HepG2 (cell line): ENCODE results near the gene AKAP9. TPM values are rescaled to one million over a fixed set of nuclear protein-coding genes. Genes with fewer than 3 reads are reported as not detected.

ENCODE experiments used
- ATAC-seq: fragments of 200-7000 bp; cut with Tn5 transposase; 3 replicates; pipeline ENCODE4 v1.9.1; 2020; ENCODE audit warnings: mild to moderate bottlenecking, moderate library complexity
- BruUV-seq: library from RNA; stranded (reverse); fragments of 400-500 nt; replicated peaks from 2 replicates; lab custom pipeline; 2021; lab: Mats Ljungman, UMichigan
- CTCF ChIA-PET: fragments of 300-600 bp; formaldehyde crosslinking; extraction: SDS; loops from one replicate; lab custom pipeline; 2021; ENCODE audit warnings: low total read pairs, inconsistent platforms, low intra/inter-chr PET ratio; lab: Yijun Ruan, JAX
- POLR2A ChIA-PET: fragments of 350-600 bp; sonication (Branson Sonifier 250); formaldehyde crosslinking; loops from one replicate; lab custom pipeline; 2020; ENCODE audit warnings: antibody characterized with exemption, inconsistent platforms; lab: Yijun Ruan, JAX
- DNase-seq: peaks from one replicate; pipeline ENCODE4 v3.0.0-alpha.2; 2015; ENCODE audit warnings: low spot score
- FAIRE-seq: peaks from 3 replicates; lab custom pipeline; 2011; peaks lifted over from hg19 to GRCh38; lab: Jason Lieb, UNC
- H2AFZ ChIP-seq: one replicate; pipeline ENCODE4 v1.6.1; 2011; ENCODE audit warnings: low read length, inconsistent platforms
- H3K27ac ChIP-seq: fragments of 300-600 bp; 3 replicates; pipeline ENCODE4 v1.8.0; 2011; ENCODE audit warnings: mixed run types, mild to moderate bottlenecking, mixed read lengths, low read length, inconsistent platforms; ENCODE audit not compliant: insufficient read depth; ENCODE audit errors: extremely low read length
- H3K27me3 ChIP-seq, 2 experiments: fragments of 200-600 bp in 1 of 2; 2 replicates in 1 of 2; 3 replicates in 1 of 2; pipeline versions ENCODE4 v1.6.0 to v1.8.0; 2011; ENCODE audit warnings: low read length in 2 of 2, mild to moderate bottlenecking in 2 of 2, moderate library complexity in 2 of 2, inconsistent platforms in 1 of 2; ENCODE audit not compliant: insufficient read depth in 2 of 2, control insufficient read depth in 1 of 2
- H3K36me3 ChIP-seq, 2 experiments: fragments of 200-600 bp in 1 of 2; replicated peaks in 1 of 2; 2 replicates in 1 of 2; 3 replicates in 1 of 2; pipeline versions ENCODE4 v1.5.1 to v1.8.0; 2011; ENCODE audit warnings: low read length in 2 of 2, inconsistent platforms in 1 of 2; ENCODE audit not compliant: insufficient read depth in 2 of 2, control insufficient read depth in 1 of 2
- H3K4me1 ChIP-seq: 2 replicates; pipeline ENCODE4 v1.5.1; 2012; ENCODE audit warnings: low read length, inconsistent platforms; ENCODE audit not compliant: insufficient read depth
- H3K4me2 ChIP-seq: 2 replicates; pipeline ENCODE4 v1.6.0; 2011; ENCODE audit warnings: low read depth, low read length, inconsistent platforms
- H3K4me3 ChIP-seq, 3 experiments: fragments of 200-600 bp in 1 of 3; sonication (generic), shearing (Covaris generic) in 1 of 3; replicated peaks in 1 of 3; 2 replicates each; pipeline ENCODE4 v1.5.1; 2011 to 2016; ENCODE audit warnings: low read length in 3 of 3, inconsistent platforms in 2 of 3, low read depth in 2 of 3, mild to moderate bottlenecking in 2 of 3, control low read depth in 1 of 3, mixed read lengths in 1 of 3; ENCODE audit not compliant: insufficient read depth in 1 of 3
- H3K79me2 ChIP-seq: one replicate; pipeline ENCODE4 v1.6.1; 2011; ENCODE audit warnings: low read length, inconsistent platforms; ENCODE audit not compliant: insufficient read depth
- H3K9ac ChIP-seq: 2 replicates; pipeline ENCODE4 v1.6.0; 2011; ENCODE audit warnings: mild to moderate bottlenecking, low read depth, low read length, inconsistent platforms; ENCODE audit not compliant: insufficient read depth
- H3K9me3 ChIP-seq: 2 replicates; pipeline ENCODE4 v1.5.1; 2012; ENCODE audit warnings: mild to moderate bottlenecking, low read length
- H4K20me1 ChIP-seq: 2 replicates; pipeline ENCODE4 v1.6.0; 2011; ENCODE audit warnings: inconsistent platforms, mild to moderate bottlenecking, low read length, moderate library complexity; ENCODE audit not compliant: insufficient read depth
- ARID2 ChIP-seq: sonication (generic); formaldehyde crosslinking; IDR thresholded peaks from 2 replicates; pipeline ENCODE4 v1.8.1; 2022; ENCODE audit warnings: mild to moderate bottlenecking, missing genetic modification reagents, borderline replicate concordance
- ARNT2 ChIP-seq: sonication (generic); formaldehyde crosslinking; IDR thresholded peaks from 2 replicates; pipeline ENCODE4 v1.8.0; 2022; ENCODE audit warnings: mild to moderate bottlenecking, low read depth, missing genetic modification reagents, moderate library complexity
- ATF7 ChIP-seq, 2 experiments: fragments of 450-650 bp in 1 of 2; sonication (generic) in 1 of 2; formaldehyde crosslinking in 1 of 2; IDR thresholded peaks; 2 replicates each; pipeline versions ENCODE4 v1.4.0 to v1.6.1; 2016 to 2020; ENCODE audit warnings: antibody characterized with exemption in 1 of 2, mild to moderate bottlenecking in 1 of 2, missing genetic modification reagents in 1 of 2
- HOXA5 ChIP-seq: sonication (generic); formaldehyde crosslinking; IDR thresholded peaks from 2 replicates; pipeline ENCODE4 v1.4.0; 2020; ENCODE audit warnings: missing genetic modification reagents
- KDM5B ChIP-seq: sonication (generic); formaldehyde crosslinking; IDR thresholded peaks from 2 replicates; pipeline ENCODE4 v1.4.0; 2020; ENCODE audit warnings: missing genetic modification reagents, mild to moderate bottlenecking, borderline replicate concordance
- KLF16 ChIP-seq, 2 experiments: sonication (generic) in 1 of 2; formaldehyde crosslinking in 1 of 2; IDR thresholded peaks; 2 replicates each; pipeline versions ENCODE4 v1.6.1 to v1.8.0; 2016 to 2023; ENCODE audit warnings: missing genetic modification reagents in 2 of 2, missing compliant biosample characterization in 1 of 2
- NAIF1 ChIP-seq: sonication (generic); formaldehyde crosslinking; IDR thresholded peaks from 2 replicates; pipeline ENCODE4 v1.5.0; 2020; ENCODE audit warnings: mild to moderate bottlenecking, missing genetic modification reagents, borderline replicate concordance
- REPIN1 ChIP-seq: sonication (generic); formaldehyde crosslinking; IDR thresholded peaks from 2 replicates; pipeline ENCODE4 v1.8.0; 2022; ENCODE audit warnings: missing genetic modification reagents, low read depth, mild to moderate bottlenecking, borderline replicate concordance
- THAP9 ChIP-seq: sonication (generic); formaldehyde crosslinking; IDR thresholded peaks from 2 replicates; pipeline ENCODE4; 2020; ENCODE audit warnings: missing genetic modification reagents, mild to moderate bottlenecking, borderline replicate concordance
- ZBTB10 ChIP-seq: sonication (generic); formaldehyde crosslinking; IDR thresholded peaks from 2 replicates; pipeline ENCODE4 v1.4.0; 2020; ENCODE audit warnings: missing genetic modification reagents, borderline replicate concordance
- ZBTB38 ChIP-seq: sonication (generic); formaldehyde crosslinking; IDR thresholded peaks from 2 replicates; pipeline ENCODE4 v1.5.1; 2020; ENCODE audit warnings: mild to moderate bottlenecking, missing genetic modification reagents
- ZNF44 ChIP-seq: sonication (generic); formaldehyde crosslinking; IDR thresholded peaks from 2 replicates; pipeline ENCODE4 v1.5.1; 2020; ENCODE audit warnings: mild to moderate bottlenecking, missing genetic modification reagents
- ZNF891 ChIP-seq: sonication (generic); formaldehyde crosslinking; IDR thresholded peaks from 2 replicates; pipeline ENCODE4 v1.5.0; 2020; ENCODE audit warnings: mild to moderate bottlenecking, missing genetic modification reagents
- WGBS: methylation state at CpG from one replicate; pipeline ENCODE4 v1.1.6; 2017; ENCODE audit warnings: low lambda C conversion rate; 5-methylcytosine and 5-hydroxymethylcytosine counted together
- in situ Hi-C: cut with HindIII; loops from 2 replicates; pipeline ENCODE4 v1.10.0; 2017; ENCODE audit warnings: low pct_unique_long_range_greater_than_20kb; ENCODE audit not compliant: extremely low pct_ligation_motif_present
- intact Hi-C: fragments of 100-400 bp; cut with micrococcal nuclease; formaldehyde crosslinking; loops from one replicate; pipeline ENCODE4 v1.10.0; 2022; ENCODE audit not compliant: unreplicated experiment
- polyA plus RNA-seq, 8 experiments: library from polyadenylated mRNA; depleted of rRNA in 3 of 8; stranded (reverse) in 7 of 8; unstranded in 1 of 8; fragments of >200 nt; fragmentation: Illumina TruSeq in 4 of 8; extraction: Trizol in 4 of 8; gene quantifications; 2 replicates each; pipeline versions ENCODE4 v1.2.1 to v1.2.3, GENCODE V29; 2011 to 2016; ENCODE audit warnings: low read depth in 4 of 8, missing spikeins in 1 of 8, mixed read lengths in 1 of 8; ENCODE audit not compliant: insufficient read depth in 1 of 8
- total RNA-seq, 5 experiments: library from RNA; depleted of rRNA; stranded (reverse); fragments of >200 nt; fragmentation: Illumina TruSeq; extraction: Trizol; gene quantifications; 2 replicates each; pipeline ENCODE4 v1.2.3, GENCODE V29; 2016; ENCODE audit warnings: low read depth in 1 of 5
- TF ChIP-seq, protein P1 (sequence below): sonication (generic); formaldehyde crosslinking; conservative IDR thresholded peaks from 2 replicates; pipeline ENCODE4 v1.4.0; 2020; ENCODE audit warnings: missing genetic modification reagents

AKAP9 gene
- total and polyA plus RNA-seq, 2 of the 13 experiments (the other 11 are each of a cell fraction or from before 2014, with no cell fraction given) = 27.6 to 33.1 TPM

DNA sequence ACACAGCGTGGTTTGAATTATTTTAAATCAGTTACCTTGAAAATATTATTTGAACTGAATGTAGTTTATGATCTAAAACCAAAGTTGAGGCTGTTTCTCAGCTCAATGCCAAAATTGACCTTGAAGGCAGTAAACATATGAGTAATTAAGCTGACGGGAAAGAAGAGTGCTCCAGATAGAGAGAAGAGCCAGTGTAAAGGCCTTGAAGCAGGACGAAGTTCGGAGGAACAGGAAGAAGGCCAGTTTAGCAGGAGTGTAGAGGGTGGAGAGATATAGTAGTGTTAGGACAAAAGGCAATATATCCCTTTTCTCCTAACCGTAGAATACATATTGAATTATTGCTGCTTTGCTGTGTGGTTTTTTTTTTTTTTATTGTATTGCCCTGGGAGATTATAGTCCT, 130.4 kb downstream of the AKAP9 start:
- ChIA-PET POLR2A (no interaction called here), CTCF (no interaction called here)
- Histone ChIP-seq H3K36me3 (peaks cover 1 to 23% of the 10 kb centered on the region in 2 experiments; a peak in 3 of 5 replicates), H3K9ac (no peak overlapping the region), H2AFZ (no peak overlapping the region), H3K79me2 (no peaks in the 10 kb centered on the region), H4K20me1 (no peaks in the 10 kb centered on the region), H3K9me3 (no peaks in the 10 kb centered on the region), H3K27ac (no peak overlapping the region), H3K27me3 (no peaks in the 10 kb centered on the region), H3K4me1 (no peaks in the 10 kb centered on the region), H3K4me3 (no peak overlapping the region), H3K4me2 (no peak overlapping the region)
- WGBS = 91% methylated on average over 5 of the region's 5 CpGs
- FAIRE-seq (no peak), ATAC-seq (no peak), DNase-seq (no peak)
- no TSS peak for BruUV-seq
- in situ Hi-C loops = no loop called here
- intact Hi-C loops = no loop called here
- TF ChIP-seq ZBTB38 (CRISPR knock-in tag) (no peak), KLF16 (CRISPR knock-in tag; IDR thresholded peaks at IDR 0.05) (no peak), ZNF891 (CRISPR knock-in tag) (no peak), ARNT2 (CRISPR knock-in tag) (no peak), ARID2 (CRISPR knock-in tag) (no peak), ATF7 (IDR thresholded peaks at IDR 0.05) (no peak), ATF7 (CRISPR knock-in tag; IDR thresholded peaks at IDR 0.05) (no peak), NAIF1 (CRISPR knock-in tag) (no peak), HOXA5 (no peak), THAP9 (no peak), REPIN1 (CRISPR knock-in tag) (no peak), ZNF44 (CRISPR knock-in tag) (no peak), KDM5B (CRISPR knock-in tag) (no peak), ZBTB10 (no peak)
- TF ChIP-seq, protein P1, sequence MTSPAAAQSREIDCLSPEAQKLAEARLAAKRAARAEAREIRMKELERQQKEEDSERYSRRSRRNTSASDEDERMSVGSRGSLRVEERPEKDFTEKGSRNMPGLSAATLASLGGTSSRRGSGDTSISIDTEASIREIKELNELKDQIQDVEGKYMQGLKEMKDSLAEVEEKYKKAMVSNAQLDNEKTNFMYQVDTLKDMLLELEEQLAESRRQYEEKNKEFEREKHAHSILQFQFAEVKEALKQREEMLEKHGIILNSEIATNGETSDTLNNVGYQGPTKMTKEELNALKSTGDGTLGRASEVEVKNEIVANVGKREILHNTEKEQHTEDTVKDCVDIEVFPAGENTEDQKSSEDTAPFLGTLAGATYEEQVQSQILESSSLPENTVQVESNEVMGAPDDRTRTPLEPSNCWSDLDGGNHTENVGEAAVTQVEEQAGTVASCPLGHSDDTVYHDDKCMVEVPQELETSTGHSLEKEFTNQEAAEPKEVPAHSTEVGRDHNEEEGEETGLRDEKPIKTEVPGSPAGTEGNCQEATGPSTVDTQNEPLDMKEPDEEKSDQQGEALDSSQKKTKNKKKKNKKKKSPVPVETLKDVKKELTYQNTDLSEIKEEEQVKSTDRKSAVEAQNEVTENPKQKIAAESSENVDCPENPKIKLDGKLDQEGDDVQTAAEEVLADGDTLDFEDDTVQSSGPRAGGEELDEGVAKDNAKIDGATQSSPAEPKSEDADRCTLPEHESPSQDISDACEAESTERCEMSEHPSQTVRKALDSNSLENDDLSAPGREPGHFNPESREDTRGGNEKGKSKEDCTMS (CRISPR knock-in tag) = no peak
